ENCODE results near the gene IL2RG. TPM values are rescaled to one million over a fixed set of nuclear protein-coding genes. Genes with fewer than 3 reads are reported as not detected.

The IL2RG gene
- total and polyA plus RNA-seq, 3 experiments from 2014 or later: 312 to 1,411 (median 323) TPM

- no peaks in the 10 kb centered on the region for H3K27me3 ChIP-seq (ENCODE audit: insufficient read depth, low read length, poor library complexity, severe bottlenecking)
- H3K27me3 Mint-ChIP-seq: peaks cover 0 to 6% of the 10 kb centered on the region in 2 donors
- POLR2A ChIA-PET: interaction anchor here (0.6 to 1.6 kb wide), 6 partner anchors 28 to 222 kb away, joined by 3 to 8 read pairs (median 4); partner anchors contain the start of genes FOXO4, IL2RG and MED12
- H3K4me1 ChIP-seq (ENCODE audit: insufficient read depth, low read length): no peaks in the 10 kb centered on the region
- peak overlapping the region; percentile 90 to 99 (median 97) for H3K27ac Mint-ChIP-seq
- CTCF ChIA-PET: interaction anchor here (1.1 kb wide), 1 partner anchor 62 kb away, joined by 5 read pairs; no protein-coding TSS in a partner anchor
- H3K9me3 ChIP-seq (ENCODE audit: low read length): no peaks in the 10 kb centered on the region
- H3K36me3 ChIP-seq (ENCODE audit: insufficient read depth, low read length): no peaks in the 10 kb centered on the region
- peaks cover 14 to 31% (median 20%) of the 10 kb centered on the region in 3 donors for H3K4me1 Mint-ChIP-seq
- H3K4me3 Mint-ChIP-seq: peak overlapping the region; percentile 84 to 99 (median 92)
- peak overlapping the region; percentile 87 for H3K4me3 ChIP-seq (ENCODE audit: low read length)
- peaks cover 0 to 21% (median under 1%) of the 10 kb centered on the region in 3 donors for H3K36me3 Mint-ChIP-seq
- DNase-seq: peak in 1 of 5 donors; percentile 2
- H3K9me3 Mint-ChIP-seq: no peaks in the 10 kb centered on the region
- peak overlapping the region; percentile 82 for H3K27ac ChIP-seq (ENCODE audit: low read depth, low read length)
Measured at GRCh38 chrX:71067712-71068043, 43.7 kb downstream of the IL2RG start.

GRCh38 chrX:71067089-71067488 is 44.3 kb downstream of the IL2RG start:
- Mint-ChIP-seq H3K4me3 (peak overlapping the region; percentile 84 to 99 (median 92)), H3K4me1 (peaks cover 14 to 32% (median 20%) of the 10 kb centered on the region in 3 donors), H3K9me3 (no peaks in the 10 kb centered on the region), H3K36me3 (peaks cover 0 to 24% (median 2%) of the 10 kb centered on the region in 3 donors), H3K27ac (peak overlapping the region; percentile 90 to 99 (median 97)), H3K27me3 (peaks cover 0 to 6% of the 10 kb centered on the region in 2 donors)
- H3K27ac ChIP-seq (ENCODE audit: low read depth, low read length): peak overlapping the region; percentile 82
- POLR2A ChIA-PET: interaction anchor here (0.8 kb wide), 1 partner anchor 29 kb away, joined by 3 read pairs; the partner anchor contains the start of gene FOXO4
- H3K36me3 ChIP-seq (ENCODE audit: insufficient read depth, low read length): no peaks in the 10 kb centered on the region
- CTCF ChIA-PET: no interaction called here
- no peaks in the 10 kb centered on the region for H3K27me3 ChIP-seq (ENCODE audit: insufficient read depth, low read length, poor library complexity, severe bottlenecking)
- peak overlapping the region; percentile 87 for H3K4me3 ChIP-seq (ENCODE audit: low read length)
- H3K4me1 ChIP-seq (ENCODE audit: insufficient read depth, low read length): no peaks in the 10 kb centered on the region
- no peak for DNase-seq
- H3K9me3 ChIP-seq (ENCODE audit: low read length): no peaks in the 10 kb centered on the region

- ChIA-PET CTCF (no interaction called here), POLR2A (no interaction called here)
- H3K36me3 Mint-ChIP-seq: peaks cover 0 to 57% (median 12%) of the 10 kb centered on the region in 3 donors
- Histone ChIP-seq H3K9me3 (ENCODE audit: low read length) (no peaks in the 10 kb centered on the region), H3K27me3 (ENCODE audit: insufficient read depth, low read length, poor library complexity, severe bottlenecking) (no peaks in the 10 kb centered on the region), H3K4me3 (ENCODE audit: low read length) (no peak overlapping the region), H3K4me1 (ENCODE audit: insufficient read depth, low read length) (peaks cover 4% of the 10 kb centered on the region), H3K36me3 (ENCODE audit: insufficient read depth, low read length) (peaks cover 5% of the 10 kb centered on the region), H3K27ac (ENCODE audit: low read depth, low read length) (no peak overlapping the region)
- H3K9me3 Mint-ChIP-seq: no peaks in the 10 kb centered on the region
- no peak for DNase-seq
- H3K4me3 Mint-ChIP-seq: no peak overlapping the region
- peaks cover 30 to 50% (median 45%) of the 10 kb centered on the region in 3 donors for H3K4me1 Mint-ChIP-seq
- H3K27ac Mint-ChIP-seq: peak overlapping the region in 1 of 8 donors; percentile 51
- peaks cover 0 to 2% of the 10 kb centered on the region in 2 donors for H3K27me3 Mint-ChIP-seq
Measured at GRCh38 chrX:71060127-71060526, 51.2 kb downstream of the IL2RG start.

GRCh38 chrX:71057848-71058530 is 53.4 kb downstream of the IL2RG start:
- H3K27ac ChIP-seq (ENCODE audit: low read depth, low read length): no peak overlapping the region
- H3K27ac Mint-ChIP-seq: peak overlapping the region in 2 of 8 donors; percentile 19 to 27
- peaks cover 24 to 41% (median 35%) of the 10 kb centered on the region in 3 donors for H3K4me1 Mint-ChIP-seq
- no peaks in the 10 kb centered on the region for H3K9me3 ChIP-seq (ENCODE audit: low read length)
- H3K27me3 Mint-ChIP-seq: peaks cover 0 to 2% of the 10 kb centered on the region in 2 donors
- ChIA-PET POLR2A (no interaction called here), CTCF (no interaction called here)
- H3K36me3 ChIP-seq (ENCODE audit: insufficient read depth, low read length): peaks cover 5% of the 10 kb centered on the region
- H3K9me3 Mint-ChIP-seq: no peaks in the 10 kb centered on the region
- no peak overlapping the region for H3K4me3 Mint-ChIP-seq
- no peaks in the 10 kb centered on the region for H3K27me3 ChIP-seq (ENCODE audit: insufficient read depth, low read length, poor library complexity, severe bottlenecking)
- peaks cover 4% of the 10 kb centered on the region for H3K4me1 ChIP-seq (ENCODE audit: insufficient read depth, low read length)
- H3K36me3 Mint-ChIP-seq: peaks cover 0 to 57% (median 12%) of the 10 kb centered on the region in 3 donors
- no peak for DNase-seq
- no peak overlapping the region for H3K4me3 ChIP-seq (ENCODE audit: low read length)

Other genes starting within 250 kb of the IL2RG start
- gene TEX11, start 202.9 kb downstream of the IL2RG start, total RNA-seq: not detected
- gene TEX11, start 202.9 kb downstream of the IL2RG start, polyA plus RNA-seq: not detected
- under 1 TPM; 0.16 to 0.28 TPM for gene SLC7A3, start 180.5 kb downstream of the IL2RG start, total RNA-seq
- gene SLC7A3, start 180.5 kb downstream of the IL2RG start, polyA plus RNA-seq: 1.5 TPM
- 10 to 100 TPM; 56.5 to 60.0 TPM for gene SNX12, start 43.2 kb downstream of the IL2RG start, total RNA-seq
- 4.3 TPM for gene SNX12, start 43.2 kb downstream of the IL2RG start, polyA plus RNA-seq
- 10 to 100 TPM; 12.8 to 13.8 TPM for gene FOXO4, start 15.7 kb downstream of the IL2RG start, total RNA-seq
- 2.8 TPM for gene FOXO4, start 15.7 kb downstream of the IL2RG start, polyA plus RNA-seq
- gene CXorf65, start 4.8 kb downstream of the IL2RG start, total RNA-seq: 10 to 100 TPM in 1 of 2 experiments, 1 to 10 TPM in 1; 9.5 to 11.0 TPM
- 4.9 TPM for gene CXorf65, start 4.8 kb downstream of the IL2RG start, polyA plus RNA-seq
- gene MED12, start 7.0 kb upstream of the IL2RG start, total RNA-seq: 10 to 100 TPM; 49.3 to 61.1 TPM
- 19.0 TPM for gene MED12, start 7.0 kb upstream of the IL2RG start, polyA plus RNA-seq
- gene NLGN3, start 33.3 kb upstream of the IL2RG start, total RNA-seq: under 1 TPM; 0.46 to 0.69 TPM
- gene NLGN3, start 33.3 kb upstream of the IL2RG start, polyA plus RNA-seq: 0.16 TPM
- gene GJB1, start 111.6 kb upstream of the IL2RG start, total RNA-seq: not detected
- not detected for gene GJB1, start 111.6 kb upstream of the IL2RG start, polyA plus RNA-seq
- gene ZMYM3, start 142.6 kb upstream of the IL2RG start, total RNA-seq: 10 to 100 TPM; 16.5 to 16.7 TPM
- 7.4 TPM for gene ZMYM3, start 142.6 kb upstream of the IL2RG start, polyA plus RNA-seq
- 100 to 1,000 TPM; 532 to 542 TPM for gene NONO, start 172.1 kb upstream of the IL2RG start, total RNA-seq
- 170 TPM for gene NONO, start 172.1 kb upstream of the IL2RG start, polyA plus RNA-seq
- gene ITGB1BP2, start 190.2 kb upstream of the IL2RG start, total RNA-seq: 1 to 10 TPM; 3.7 to 3.8 TPM
- not detected for gene ITGB1BP2, start 190.2 kb upstream of the IL2RG start, polyA plus RNA-seq

Data from CD8-positive, alpha-beta memory T cell (primary cell).